K562 (cell line): ENCODE results near the gene HIVEP3. TPM values are rescaled to one million over a fixed set of nuclear protein-coding genes. Genes with fewer than 3 reads are reported as not detected.

Experiments used
- C11orf30 ChIP-seq: fragments of 450-650 bp; IDR thresholded peaks from 2 replicates; pipeline ENCODE4 v1.6.1; 2016; ENCODE audit warnings: low read depth, mild to moderate bottlenecking
- CEBPB ChIP-seq: fragments of 450-650 bp; IDR thresholded peaks from 2 replicates; pipeline ENCODE4 v1.6.1; 2016; ENCODE audit warnings: missing genetic modification characterization, missing compliant biosample characterization
- CREM ChIP-seq: IDR thresholded peaks from 2 replicates; pipeline ENCODE4 v1.6.1; 2014; ENCODE audit warnings: antibody characterized with exemption, low read depth
- MAFG ChIP-seq: fragments of 450-650 bp; conservative IDR thresholded peaks from 2 replicates; pipeline ENCODE4 v1.6.1; 2016; ENCODE audit warnings: missing genetic modification characterization, missing compliant biosample characterization
- MEIS2 ChIP-seq: fragments of 450-650 bp; IDR thresholded peaks from 2 replicates; pipeline ENCODE4 v1.6.1; 2014; ENCODE audit warnings: mild to moderate bottlenecking; ENCODE audit not compliant: partially characterized antibody
- NR2C2 ChIP-seq, 2 experiments: fragments of 200-800 bp in 1 of 2; sonication (Bioruptor generic) in 1 of 2; sonication (generic) in 1 of 2; formaldehyde crosslinking in 1 of 2; IDR thresholded peaks; 2 replicates each; pipeline versions ENCODE4 v1.6.1 to v1.8.0; 2016 to 2022; ENCODE audit warnings: mild to moderate bottlenecking in 1 of 2, missing compliant biosample characterization in 1 of 2, missing genetic modification characterization in 1 of 2, missing genetic modification reagents in 1 of 2
- RFX5 ChIP-seq: IDR thresholded peaks from 2 replicates; pipeline ENCODE4 v1.6.1; 2011; ENCODE audit warnings: low read depth, mild to moderate bottlenecking, improper control_type of control experiment, low read length
- SMC3 ChIP-seq: conservative IDR thresholded peaks from 2 replicates; pipeline ENCODE4 v1.6.1; 2011; ENCODE audit warnings: low read depth, low read length, improper control_type of control experiment; ENCODE audit not compliant: insufficient read depth
- SREBF1 ChIP-seq: fragments of 150-350 bp; IDR thresholded peaks from 2 replicates; pipeline ENCODE4 v1.6.1; 2014; ENCODE audit warnings: antibody characterized with exemption, low read depth, low read length, borderline replicate concordance
- THAP7 ChIP-seq: fragments of 250-450 bp; sonication (Bioruptor Pico); IDR thresholded peaks from 2 replicates; pipeline ENCODE4 v1.5.0; 2021
- USF2 ChIP-seq: sonication (generic); formaldehyde crosslinking; IDR thresholded peaks from 2 replicates; pipeline ENCODE4 v1.5.0; 2020; ENCODE audit warnings: missing genetic modification reagents
- ZNF134 ChIP-seq: fragments of 250-450 bp; sonication (Bioruptor Pico); conservative IDR thresholded peaks from 2 replicates; pipeline ENCODE4 v1.4.0; 2020
- ZNF354B ChIP-seq: fragments of 250-450 bp; sonication (Bioruptor Pico); IDR thresholded peaks from 2 replicates; pipeline ENCODE4 v1.4.0; 2020
- ZNF436 ChIP-seq: fragments of 250-450, 450-650 bp; sonication (Bioruptor Pico); formaldehyde crosslinking; IDR thresholded peaks from 2 replicates; pipeline ENCODE4 v1.7.0; 2020; ENCODE audit warnings: mild to moderate bottlenecking
- ZNF507 ChIP-seq: conservative IDR thresholded peaks from 2 replicates; pipeline ENCODE4 v1.6.1; 2017; ENCODE audit warnings: missing genetic modification characterization, missing compliant biosample characterization
- ZNF717 ChIP-seq: fragments of 250-450 bp; sonication (Bioruptor Pico); IDR thresholded peaks from 2 replicates; pipeline ENCODE4 v1.5.0; 2021
- polyA plus RNA-seq, 8 experiments: library from polyadenylated mRNA; depleted of rRNA in 4 of 8; stranded (reverse) in 5 of 8; unstranded in 3 of 8; fragments of >200 nt; fragmentation: Nextera tagmentation in 2 of 8; fragmentation: Illumina TruSeq in 1 of 8; extraction: Ambion mirVana in 2 of 8; extraction: Trizol in 1 of 8; gene quantifications; 2 replicates each; pipeline versions ENCODE4 v1.2.1 to v1.2.3, GENCODE V29; 2011 to 2014; ENCODE audit warnings: inconsistent platforms in 1 of 8, missing spikeins in 1 of 8
- total RNA-seq, 7 experiments: library from RNA; depleted of rRNA in 6 of 7; stranded (reverse); fragments of >200 nt in 6 of 7; fragmentation: Illumina TruSeq in 2 of 7; extraction: Trizol in 2 of 7; gene quantifications; 2 replicates each; pipeline versions ENCODE4 v1.2.1 to v1.2.3, GENCODE V29; 2011 to 2021; ENCODE audit warnings: low replicate concordance in 1 of 7

The HIVEP3 gene
- total and polyA plus RNA-seq, 9 of the 15 experiments (the other 6 are each of a cell fraction or from before 2014, with no cell fraction given), result 0.09 to 0.58 (median 0.34) TPM; not detected in 1

GRCh38 chr1:41880950-41881885 is 37.5 kb downstream of the HIVEP3 start (continued):
- TF ChIP-seq USF2 (no peak), ZNF436 (CRISPR knock-in tag) (no peak), ZNF354B (CRISPR knock-in tag) (no peak), NR2C2 (CRISPR knock-in tag; IDR thresholded peaks at IDR 0.05) (no peak), NR2C2 (tag; IDR thresholded peaks at IDR 0.05) (peak; percentile 16; the same call in 1 of the 2 replicates), RFX5 (no peak), MAFG (0 out of 2 replicates have a peak, but pooled peaks have one; percentile 43), SREBF1 (no peak), MEIS2 (peak; percentile 27), C11orf30 (peak; percentile 72), SMC3 (no peak), THAP7 (no peak), CREM (no peak), CEBPB (tag) (peak; percentile 82), ZNF717 (CRISPR knock-in tag) (no peak), ZNF507 (tag) (no peak), ZNF134 (CRISPR knock-in tag) (no peak)
